ENCODE measurements around the gene CDY1B.
"Not testable (repeated sequence)": the region's sequence is repeated elsewhere in the genome, so short reads cannot be mapped to it uniquely, and the experiment has no call there.

CDY1B gene

DNA sequence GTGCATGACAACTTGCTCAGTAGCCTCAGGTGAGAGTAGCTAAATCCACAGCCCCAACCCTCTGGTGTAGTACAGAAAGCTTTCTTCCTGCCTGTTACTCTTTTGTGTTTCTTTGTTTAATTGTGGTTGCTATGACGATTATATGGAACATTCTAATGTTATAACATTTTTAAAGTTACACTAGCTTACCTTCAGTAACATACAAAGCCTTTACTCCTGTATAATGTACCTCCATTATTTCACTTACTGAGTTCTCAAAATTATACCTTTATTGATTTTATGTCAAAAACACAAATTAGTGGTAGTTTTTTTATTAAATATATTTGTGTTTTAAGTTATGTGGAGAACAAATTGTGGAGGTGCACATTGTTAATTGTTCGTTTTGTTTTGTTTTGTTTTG lies at the start of gene CDY1B:
CDY1B (minus strand) TSS at position 101 of the 400 bp plus-strand sequence. CDS start 331 bp downstream, outside the sequence.
- H3K27me3 ChIP-seq (ENCODE audit: insufficient read depth, low read depth, severe bottlenecking); DNase-seq; H3K36me3 ChIP-seq; H3K4me3 ChIP-seq (ENCODE audit: low read depth, low read length); H3K9me3 ChIP-seq (ENCODE audit: severe bottlenecking); H3K27ac ChIP-seq: not testable (repeated sequence)

DNA sequence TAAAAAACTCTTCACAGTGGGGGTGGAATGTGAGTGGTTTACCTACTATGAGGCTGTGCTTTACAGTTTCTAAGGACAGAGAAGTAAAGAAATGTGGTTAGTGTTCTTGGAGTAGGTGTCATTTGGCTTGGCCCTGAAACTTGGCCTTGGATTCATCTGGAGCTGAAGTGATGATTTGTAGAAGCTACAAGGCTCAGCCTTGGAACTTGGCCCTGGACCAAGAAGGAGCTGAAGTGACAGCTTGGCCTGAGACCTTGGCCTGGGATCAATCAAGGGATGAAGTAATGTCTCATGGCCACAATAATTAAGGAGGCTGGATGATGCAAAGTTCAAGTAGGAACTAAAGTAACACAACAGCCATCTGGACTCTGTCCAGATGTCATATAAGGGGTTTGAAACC lies 1.7 kb upstream of the CDY1B start:
- not testable (repeated sequence) for H3K27ac ChIP-seq; H3K36me3 ChIP-seq; H3K27me3 ChIP-seq (ENCODE audit: insufficient read depth, low read depth, severe bottlenecking); DNase-seq; H3K9me3 ChIP-seq (ENCODE audit: severe bottlenecking); H3K4me3 ChIP-seq (ENCODE audit: low read depth, low read length)

- DNase-seq; H3K27ac ChIP-seq; H3K4me3 ChIP-seq (ENCODE audit: low read depth, low read length); H3K9me3 ChIP-seq (ENCODE audit: severe bottlenecking); H3K36me3 ChIP-seq; H3K27me3 ChIP-seq (ENCODE audit: insufficient read depth, low read depth, severe bottlenecking): not testable (repeated sequence)
Measured at GRCh38 chrY:24043209-24043608, 4.6 kb downstream of the CDY1B start.

DNA sequence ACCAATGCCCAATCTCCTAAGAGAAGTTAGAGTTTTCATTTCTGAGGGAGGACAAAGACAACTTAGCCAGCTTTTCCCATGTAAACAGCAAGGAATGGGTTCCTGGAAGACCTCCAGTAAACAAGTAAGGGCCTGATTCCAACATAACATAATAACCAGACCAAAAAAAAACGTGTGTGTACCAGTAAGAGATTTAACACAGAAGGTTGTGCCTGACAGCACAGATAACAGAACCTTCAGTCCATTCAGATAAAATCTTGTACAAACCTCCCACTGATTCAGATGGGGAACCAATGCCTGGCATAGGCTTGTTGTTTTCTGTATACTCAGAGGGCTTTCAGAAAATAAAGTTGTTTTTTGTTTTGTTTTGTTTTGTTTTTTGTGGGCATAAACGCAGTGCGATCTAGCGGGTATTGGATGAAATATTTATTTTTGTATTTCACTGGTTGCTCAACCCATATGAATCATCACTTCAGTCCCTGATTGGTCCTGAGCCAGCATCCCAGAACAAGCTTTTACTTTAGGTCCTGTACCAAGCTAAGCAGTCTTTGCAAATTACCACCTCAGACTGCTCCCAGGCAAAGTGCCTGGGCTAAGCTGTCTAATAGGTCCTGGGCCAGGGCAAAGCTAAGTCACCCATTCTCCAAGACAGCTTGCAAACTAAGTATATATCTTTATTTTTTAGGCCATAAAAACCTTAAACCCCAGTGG lies 8.7 kb downstream of the CDY1B start:
- not testable (repeated sequence) for H3K27me3 ChIP-seq (ENCODE audit: insufficient read depth, low read depth, severe bottlenecking); H3K27ac ChIP-seq; H3K9me3 ChIP-seq (ENCODE audit: severe bottlenecking); DNase-seq; H3K4me3 ChIP-seq (ENCODE audit: low read depth, low read length); H3K36me3 ChIP-seq

DNA sequence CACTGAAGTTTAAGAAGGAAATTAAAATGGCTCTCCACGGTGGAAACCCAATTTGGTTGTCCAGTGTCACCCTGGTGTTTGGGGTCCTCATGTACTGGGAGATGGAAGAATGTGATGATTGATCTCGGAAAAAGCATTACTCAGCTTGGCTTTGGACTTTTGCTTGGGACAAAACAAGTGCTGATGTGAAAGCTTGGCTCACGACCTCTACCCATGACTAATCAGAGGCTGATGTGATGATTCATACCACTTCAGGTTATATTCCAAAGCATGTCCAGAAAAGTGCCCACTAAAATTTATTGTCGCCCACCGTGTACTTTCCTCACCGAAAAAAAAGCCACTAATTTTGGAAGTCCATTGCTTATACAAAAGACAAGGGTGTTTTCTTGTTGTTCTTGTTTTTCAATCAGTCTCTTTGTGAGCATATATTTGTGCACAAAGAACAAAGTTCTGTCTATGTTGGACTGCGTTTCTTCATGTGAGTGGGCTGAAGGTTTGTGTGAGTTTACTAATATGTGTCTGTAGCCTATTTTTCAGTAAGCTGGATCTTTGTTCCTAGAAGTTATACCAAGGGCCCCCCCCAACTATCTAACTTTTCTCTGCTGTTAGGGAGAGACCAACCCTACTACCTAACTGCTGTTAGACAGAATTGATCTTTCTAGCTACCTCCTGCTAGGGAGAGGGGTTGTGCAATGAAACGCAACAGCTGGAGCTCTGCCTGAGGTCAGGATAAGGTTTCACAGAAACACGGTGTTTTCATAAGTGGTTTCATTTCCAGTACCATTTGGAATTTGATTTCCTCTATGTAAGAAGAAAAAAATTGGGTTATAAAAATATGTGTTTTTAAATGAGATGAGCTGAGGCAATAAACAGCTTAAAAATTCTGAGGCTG lies 21.4 kb downstream of the CDY1B start:
- not testable (repeated sequence) for H3K27me3 ChIP-seq (ENCODE audit: insufficient read depth, low read depth, severe bottlenecking); DNase-seq; H3K27ac ChIP-seq; H3K9me3 ChIP-seq (ENCODE audit: severe bottlenecking); H3K36me3 ChIP-seq; H3K4me3 ChIP-seq (ENCODE audit: low read depth, low read length)

Data from WERI-Rb-1 (cell line).